GM10847 (cell line): ENCODE results near the gene KCNIP1.

Source experiments
- POLR2A ChIP-seq: IDR thresholded peaks from 2 replicates; pipeline ENCODE4 v1.6.1; 2011; ENCODE audit not compliant: insufficient read length; ENCODE audit errors: extremely low read depth

Gene KCNIP1

DNA sequence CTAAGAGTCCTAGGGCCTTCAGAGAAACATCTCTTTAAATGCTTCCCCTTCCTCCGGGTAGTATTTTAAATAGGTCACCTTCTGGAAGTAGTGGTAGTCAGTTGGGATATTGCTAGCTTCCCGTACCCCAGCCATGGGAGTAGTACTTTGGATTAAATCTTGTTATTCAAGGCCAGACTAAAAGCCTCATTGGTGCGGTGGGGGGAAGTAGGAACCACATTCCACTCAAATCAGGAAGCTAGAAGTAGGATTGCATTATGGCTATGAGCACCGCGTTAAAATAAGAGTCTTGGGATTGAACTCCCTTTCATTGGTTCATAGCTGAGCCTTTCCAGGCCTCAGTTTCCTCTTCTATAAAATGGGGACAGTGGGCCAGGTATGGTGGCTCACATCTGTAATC lies 6.7 kb downstream of the KCNIP1 start:
- TF ChIP-seq POLR2A: no peak

DNA sequence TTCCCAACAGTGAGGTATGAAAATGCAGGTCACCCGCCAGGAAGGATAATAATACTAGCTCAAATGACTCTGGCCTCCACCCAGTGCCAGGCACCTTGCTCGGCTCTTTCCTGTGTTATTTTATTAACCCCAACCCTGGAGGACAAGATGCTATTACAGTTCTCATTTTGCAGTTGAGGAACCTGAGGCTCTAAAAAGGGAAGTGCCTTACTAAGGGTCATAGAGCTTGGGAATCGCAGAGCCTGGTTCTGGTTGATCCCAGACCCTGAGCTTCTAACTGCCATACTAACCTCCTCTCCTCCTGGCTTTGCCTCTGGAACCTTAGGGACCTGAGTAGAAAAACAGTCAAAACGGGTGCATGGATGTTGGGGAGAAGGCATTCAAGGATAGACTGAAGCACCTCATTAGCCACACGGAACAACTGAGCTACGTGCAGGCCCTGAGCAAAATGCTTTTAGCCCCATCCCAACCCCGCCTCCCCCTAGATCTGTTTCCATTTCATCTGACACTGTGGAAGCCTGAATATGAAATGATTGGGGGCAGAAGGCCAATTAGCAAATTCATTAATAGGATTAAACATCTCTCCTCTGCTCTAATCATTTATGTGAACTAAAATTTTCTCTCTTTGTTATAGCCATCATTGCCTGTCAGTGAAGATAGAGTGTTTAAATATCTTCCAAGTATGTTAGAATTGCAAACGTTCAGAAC lies 7.9 kb downstream of the KCNIP1 start:
- TF ChIP-seq POLR2A: no peak

DNA sequence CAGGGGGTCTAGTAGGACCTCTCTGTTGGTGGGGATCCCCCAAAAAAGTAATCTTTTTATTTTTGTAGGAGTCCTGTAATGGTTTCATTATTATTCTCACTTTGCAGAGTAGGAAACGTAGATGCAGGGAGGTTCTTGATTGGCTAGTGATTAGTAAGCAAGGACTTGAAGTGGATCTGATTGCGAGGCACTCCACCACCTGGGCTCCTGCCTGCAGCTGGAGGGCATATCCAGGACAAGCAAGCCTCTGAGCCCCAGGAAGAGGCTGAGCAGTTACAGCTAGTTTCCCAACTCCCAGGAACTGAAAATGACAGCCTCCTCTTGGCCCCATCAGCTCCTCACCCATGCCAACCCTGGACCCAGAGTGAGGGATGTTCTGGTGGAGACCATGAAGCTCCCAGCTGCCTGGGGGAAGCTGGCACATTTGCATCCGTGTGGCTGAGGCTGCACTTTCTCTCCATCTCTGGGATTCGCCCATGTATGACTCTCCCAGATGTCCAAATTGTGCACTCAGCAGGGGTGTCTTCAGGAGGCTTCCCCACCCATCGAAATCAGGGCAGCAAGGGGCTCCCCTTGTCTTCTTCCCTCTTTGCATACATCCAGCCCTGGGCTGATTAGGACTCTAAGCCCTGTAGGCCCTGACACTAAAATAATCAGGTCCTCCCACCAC lies 10.2 kb downstream of the KCNIP1 start:
- TF ChIP-seq POLR2A: no peak

DNA sequence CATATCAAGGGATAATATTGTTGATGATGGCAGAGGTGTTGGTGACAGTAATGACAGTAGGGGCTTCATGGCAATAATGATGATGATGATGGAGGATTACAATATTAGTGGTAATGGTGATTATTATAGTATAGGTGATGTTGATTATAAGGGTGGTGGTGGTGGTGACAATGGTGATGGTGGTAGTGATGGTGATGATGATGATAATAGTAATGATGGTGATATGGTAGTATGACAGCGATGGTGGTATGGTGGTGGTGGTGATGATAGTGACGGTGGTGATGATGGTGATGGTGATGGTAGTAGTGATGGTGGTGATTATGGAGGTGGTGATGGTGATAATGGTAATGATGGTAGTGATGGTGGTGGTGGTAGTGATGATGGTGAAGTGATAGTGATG lies 13.6 kb downstream of the KCNIP1 start:
- TF ChIP-seq POLR2A: no peak

DNA sequence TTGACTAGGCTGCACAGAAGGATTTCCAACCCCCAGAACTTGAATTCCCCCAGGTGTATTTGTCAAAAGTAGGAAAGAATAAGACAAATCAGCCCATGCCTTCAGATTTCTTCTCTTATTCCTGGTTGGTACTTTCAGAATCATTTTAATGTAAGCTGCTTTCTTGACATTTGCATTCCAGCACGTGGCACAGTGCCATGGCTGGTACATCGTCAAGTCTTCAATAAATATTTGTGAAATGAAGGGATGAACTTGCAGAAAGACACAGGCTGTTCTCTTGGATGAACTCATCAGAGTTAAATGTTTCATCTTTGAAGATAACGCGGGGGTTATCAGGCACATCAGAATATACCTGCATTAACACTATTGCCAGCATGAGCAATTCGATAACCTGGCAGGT lies 14.5 kb downstream of the KCNIP1 start:
- TF ChIP-seq POLR2A: no peak

DNA sequence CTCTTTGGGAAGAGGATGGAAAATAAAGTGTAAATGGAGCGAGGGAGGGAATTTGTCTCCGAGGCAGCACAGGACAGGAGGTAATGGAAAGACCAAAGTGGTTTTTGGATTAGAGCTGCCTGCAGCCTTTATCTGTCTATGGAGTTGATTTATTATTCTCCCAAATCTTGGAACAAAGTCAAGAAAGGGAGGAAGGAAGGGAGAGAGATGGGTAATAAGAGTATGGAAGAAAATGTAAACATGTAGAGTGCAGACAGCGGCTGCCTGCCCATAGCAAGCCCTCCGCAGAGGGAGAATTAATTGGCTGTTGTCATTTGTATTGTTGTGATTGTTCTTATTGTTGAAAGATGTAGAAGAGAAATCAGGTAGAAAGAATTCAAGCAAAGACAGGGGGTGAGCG lies 15.7 kb downstream of the KCNIP1 start:
- TF ChIP-seq POLR2A: no peak

DNA sequence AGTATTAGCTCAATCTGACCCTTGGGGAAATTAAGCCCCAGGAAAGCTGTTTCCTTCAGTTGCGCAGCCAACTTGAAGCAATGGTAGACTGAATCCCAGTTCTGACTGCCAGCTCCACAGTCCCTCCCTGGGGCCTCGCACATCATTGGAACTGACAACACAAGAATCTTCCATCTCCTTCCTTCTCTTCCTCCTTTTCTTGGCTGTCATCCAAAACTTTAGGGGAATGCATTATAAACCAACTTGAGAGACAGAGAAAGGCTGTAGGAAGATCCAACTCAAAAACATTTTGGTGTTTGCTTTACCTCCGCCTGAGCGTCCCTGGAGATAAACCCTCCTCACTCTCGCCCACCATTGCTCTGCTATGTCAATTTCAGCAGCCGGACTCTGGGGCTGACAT lies 16.6 kb downstream of the KCNIP1 start:
- no peak for TF ChIP-seq POLR2A

DNA sequence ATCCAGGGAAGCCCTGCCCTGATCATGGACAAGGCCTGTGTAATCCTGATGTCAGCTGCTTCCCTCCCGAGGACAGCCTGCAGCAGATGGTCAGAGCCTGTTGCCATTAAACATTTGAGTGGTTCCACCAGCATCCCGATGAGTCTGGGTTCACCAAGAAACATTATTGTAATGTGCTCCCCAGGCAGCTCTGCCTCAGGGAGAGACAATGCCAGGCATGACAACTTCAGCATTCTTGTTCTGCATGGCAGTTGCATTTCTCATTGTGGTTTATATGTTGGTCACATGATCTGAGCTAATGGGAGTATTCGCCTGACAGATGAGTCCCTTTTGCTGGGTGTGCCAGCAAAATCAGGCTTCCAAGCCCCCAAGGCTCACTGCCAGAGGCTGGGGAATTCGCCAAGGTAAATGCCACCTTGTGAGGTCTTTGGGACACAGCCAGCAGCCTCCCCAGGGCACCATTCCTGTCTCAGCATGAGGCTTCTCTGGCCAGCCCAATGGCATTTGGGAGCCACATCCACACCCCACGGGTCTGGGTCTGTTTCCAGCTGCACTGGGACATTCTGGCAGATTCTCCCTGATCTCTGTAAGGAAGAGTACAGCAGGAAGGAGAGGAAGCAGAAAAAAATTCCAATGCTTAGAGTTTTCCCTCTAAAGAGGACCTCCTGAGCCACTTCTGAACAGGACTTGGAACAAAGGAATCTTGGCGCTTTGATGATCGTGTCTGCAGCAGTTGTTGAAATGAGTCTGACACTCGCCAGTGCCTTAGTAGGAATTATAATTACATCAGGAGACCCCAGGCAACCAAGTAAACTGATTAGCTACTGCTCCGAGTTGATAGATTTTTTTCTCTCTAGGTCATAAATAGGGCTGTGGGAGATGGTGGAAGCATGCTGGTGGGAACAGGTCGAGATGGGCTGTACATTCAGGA lies 18.7 kb downstream of the KCNIP1 start:
- TF ChIP-seq POLR2A: no peak

DNA sequence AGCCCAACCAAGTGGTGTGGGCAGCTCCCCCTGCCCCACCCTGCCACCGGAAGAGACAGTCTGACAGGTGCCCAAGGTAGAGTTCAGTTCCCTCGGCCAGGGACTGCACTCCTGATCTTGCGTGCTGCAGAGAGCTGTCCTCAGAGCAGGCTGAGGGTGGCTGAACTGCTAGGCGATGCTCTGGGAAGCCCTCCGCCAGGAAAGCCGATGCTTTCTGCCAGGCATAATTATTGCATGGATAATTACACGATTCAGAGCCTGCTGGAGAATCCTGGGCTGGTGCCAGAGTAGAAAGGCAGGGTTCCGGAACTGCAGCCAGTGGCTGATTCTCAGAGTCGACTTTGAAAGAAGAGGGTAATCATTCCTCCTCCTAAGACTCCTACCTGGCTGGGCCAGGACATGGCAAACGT lies 19.3 kb downstream of the KCNIP1 start:
- no peak for TF ChIP-seq POLR2A

DNA sequence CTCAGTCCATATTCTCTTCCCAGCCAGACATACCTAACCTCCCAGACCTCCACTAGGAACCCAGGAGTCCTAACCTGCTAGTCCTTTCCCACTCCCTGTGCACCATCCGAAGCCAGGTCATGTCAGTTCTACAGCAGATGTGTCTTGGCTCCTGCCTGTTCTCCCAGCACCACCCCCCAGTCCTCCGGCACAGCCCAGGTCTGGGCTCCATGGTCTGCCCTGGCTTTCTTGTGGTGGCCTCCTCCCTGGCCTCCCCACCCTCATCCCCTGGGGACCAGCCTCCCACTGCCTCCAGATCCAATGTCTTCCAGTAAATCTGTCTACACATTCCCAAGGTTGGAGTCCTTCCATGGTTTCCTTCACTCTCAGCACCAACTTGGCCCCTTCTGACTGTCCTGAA lies 20.0 kb downstream of the KCNIP1 start:
- no peak for TF ChIP-seq POLR2A

DNA sequence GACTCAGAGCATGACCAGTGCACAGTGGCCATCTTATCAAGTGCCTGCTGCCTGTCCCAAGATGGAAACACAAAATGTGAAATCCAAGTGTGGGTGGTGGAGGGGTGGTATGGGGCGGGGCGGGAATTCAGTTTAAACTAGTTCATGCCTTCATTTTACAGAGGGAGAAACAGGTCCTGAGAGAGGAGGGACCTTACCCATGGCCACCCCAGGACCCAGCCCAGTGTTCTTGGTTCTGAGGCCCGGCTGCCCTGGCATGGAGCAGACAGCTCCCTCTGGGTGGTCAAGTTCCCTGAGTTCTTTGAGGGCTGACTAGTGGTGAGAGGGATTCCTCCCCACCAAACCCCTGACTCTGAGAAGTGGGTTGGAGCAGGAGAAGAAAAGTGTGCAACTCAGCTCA lies 20.8 kb downstream of the KCNIP1 start:
- TF ChIP-seq POLR2A: no peak

DNA sequence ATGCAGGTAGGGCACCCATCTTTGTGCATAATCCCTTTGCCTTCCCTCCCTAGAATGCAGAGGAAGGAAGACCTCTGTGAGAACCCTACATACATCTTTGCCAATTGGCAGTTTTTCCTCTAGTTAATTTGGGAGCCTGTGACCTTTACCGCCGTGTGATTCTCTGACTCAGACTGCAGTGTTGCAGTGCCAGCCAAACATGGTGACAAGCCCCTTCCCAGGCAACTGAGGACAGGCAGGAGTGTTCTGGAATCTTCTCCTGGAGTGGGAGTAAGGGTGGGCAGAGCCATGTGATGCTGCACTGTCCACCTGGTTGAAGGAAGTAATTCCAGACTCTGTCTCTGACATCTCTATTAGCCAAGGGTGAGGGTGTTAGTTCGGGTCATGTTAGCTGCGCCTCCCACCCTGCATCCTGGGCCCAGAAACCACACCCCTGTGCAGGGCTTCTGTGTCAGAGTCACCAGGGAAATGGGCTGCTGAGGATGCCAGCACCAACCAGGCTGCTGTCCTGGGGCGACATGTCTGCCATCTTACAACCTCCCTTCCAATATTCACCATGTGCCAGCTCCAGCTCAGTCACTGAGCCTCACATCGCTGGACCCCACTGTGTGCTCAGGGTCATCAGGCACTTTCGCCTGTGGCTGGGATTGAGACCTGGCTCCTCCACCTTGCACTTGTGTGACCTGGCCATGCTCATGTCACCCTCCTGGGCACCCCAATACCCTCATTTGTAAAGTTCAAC lies 21.8 kb downstream of the KCNIP1 start:
- no peak for TF ChIP-seq POLR2A

DNA sequence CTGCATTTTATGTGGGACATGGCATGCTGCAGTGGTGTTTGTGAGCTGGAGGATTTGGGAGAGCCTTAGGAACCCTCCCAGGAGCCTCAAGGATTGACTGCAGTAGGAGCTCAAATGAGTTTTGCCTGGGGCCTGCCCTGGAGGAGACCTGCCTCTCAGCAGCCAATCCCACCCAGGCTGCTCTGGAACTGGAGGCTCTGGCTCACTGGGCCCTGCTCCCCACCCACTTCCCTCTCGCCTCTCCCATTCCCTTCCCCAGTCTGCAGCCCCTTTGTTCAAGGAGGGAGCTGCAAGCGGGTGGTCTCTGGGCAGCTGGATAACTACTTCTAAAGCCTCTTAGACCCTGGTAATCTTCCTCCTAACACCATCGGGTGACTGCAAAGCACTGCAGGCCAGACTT lies 24.2 kb downstream of the KCNIP1 start:
- TF ChIP-seq POLR2A: no peak

DNA sequence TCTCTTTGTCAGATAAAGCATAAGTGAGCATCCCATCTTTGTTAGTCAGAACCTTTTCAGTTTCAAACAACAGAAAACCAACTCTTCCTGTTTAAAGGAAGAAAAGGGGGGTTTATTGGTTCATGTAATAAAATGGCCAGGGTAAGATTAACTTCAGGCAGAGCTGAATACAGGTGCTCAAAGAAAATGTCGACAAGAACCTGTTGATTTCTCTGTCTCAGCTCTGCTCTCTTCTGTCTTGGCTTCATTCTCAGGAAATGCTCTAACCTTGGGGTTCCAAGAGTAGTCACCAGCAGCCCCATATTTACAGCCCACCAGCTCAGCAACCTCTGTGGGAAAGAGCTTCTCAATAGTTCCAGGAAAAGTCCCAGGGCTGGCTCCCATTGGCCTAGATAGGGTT lies 25.2 kb downstream of the KCNIP1 start:
- no peak for TF ChIP-seq POLR2A

DNA sequence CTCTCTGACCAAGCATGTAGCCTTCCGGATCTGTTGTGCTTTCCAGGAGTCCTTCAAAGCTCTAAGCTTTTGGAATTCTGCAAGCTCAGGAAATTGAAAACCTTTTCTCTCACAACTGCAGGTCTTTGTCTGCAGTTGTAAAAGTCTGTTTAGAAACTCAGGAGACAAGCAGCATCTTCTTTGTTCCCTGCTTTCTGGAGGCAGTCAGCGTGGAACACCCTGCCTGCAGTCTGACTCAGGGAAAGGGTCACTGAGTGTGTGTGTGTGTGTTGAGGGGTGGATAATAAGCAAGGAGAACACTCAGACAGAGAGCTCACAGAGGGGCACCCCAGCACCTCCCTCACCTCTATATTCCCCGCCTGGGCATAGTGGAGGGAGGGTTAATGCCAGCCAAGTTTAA lies 29.1 kb downstream of the KCNIP1 start:
- no peak for TF ChIP-seq POLR2A
